GM23338 (cell line): ENCODE measurements around the gene EIF2S3B. TPM values are rescaled to one million over a fixed set of nuclear protein-coding genes. Genes with fewer than 3 reads are reported as not detected.

Source experiments
- ATAC-seq: fragments of 200-7000 bp; cut with Tn5 transposase; 3 replicates; pipeline ENCODE4 v1.9.1; 2020
- DNase-seq: peaks from one replicate; pipeline ENCODE4 v3.0.0-alpha.2; 2015; ENCODE audit warnings: low spot score
- H2AFZ ChIP-seq: fragments of 200-600 bp; sonication (generic); 2 replicates; pipeline ENCODE4 v1.8.0; 2016; ENCODE audit warnings: antibody characterized with exemption, mild to moderate bottlenecking, moderate library complexity
- H3F3A ChIP-seq: fragments of 200-600 bp; sonication (generic); replicated peaks from 2 replicates; pipeline ENCODE4 v1.8.0; 2017; ENCODE audit warnings: antibody characterized with exemption, mixed run types, low read depth
- H3K27ac ChIP-seq: fragments of 200-600 bp; sonication (generic); 2 replicates; pipeline ENCODE4 v1.6.1; 2016; ENCODE audit warnings: low read depth
- H3K27me3 ChIP-seq: fragments of 200-600 bp; sonication (generic); 2 replicates; pipeline ENCODE4 v1.8.0; 2016; ENCODE audit warnings: mild to moderate bottlenecking, mixed run types, moderate library complexity; ENCODE audit not compliant: insufficient read depth
- H3K36me3 ChIP-seq: fragments of 200-600 bp; sonication (generic); 2 replicates; pipeline ENCODE4 v1.8.0; 2016; ENCODE audit warnings: mild to moderate bottlenecking; ENCODE audit not compliant: insufficient read depth
- H3K4me1 ChIP-seq: fragments of 200-600 bp; sonication (generic); 2 replicates; pipeline ENCODE4 v1.8.0; 2016; ENCODE audit warnings: mild to moderate bottlenecking, moderate library complexity; ENCODE audit not compliant: insufficient read depth
- H3K4me2 ChIP-seq: fragments of 200-600 bp; sonication (generic); 2 replicates; pipeline ENCODE4 v1.7.1; 2017; ENCODE audit warnings: mixed run types
- H3K4me3 ChIP-seq: fragments of 200-600 bp; sonication (generic); 2 replicates; pipeline ENCODE4 v1.6.1; 2016; ENCODE audit warnings: mixed run types
- H3K79me2 ChIP-seq: fragments of 200-600 bp; sonication (generic); replicated peaks from 2 replicates; pipeline ENCODE4 v1.8.0; 2017; ENCODE audit warnings: mild to moderate bottlenecking; ENCODE audit not compliant: insufficient read depth
- H3K9me2 ChIP-seq: fragments of 200-600 bp; sonication (generic); 2 replicates; pipeline ENCODE4 v1.8.0; 2017; ENCODE audit not compliant: insufficient read depth
- H4K20me1 ChIP-seq: fragments of 200-600 bp; sonication (generic); replicated peaks from 2 replicates; pipeline ENCODE4 v1.8.0; 2017; ENCODE audit warnings: mild to moderate bottlenecking; ENCODE audit not compliant: insufficient read depth
- H3K27ac Mint-ChIP-seq: 2 replicates; pipeline ENCODE4 v1.8.0; 2020; ENCODE audit warnings: inconsistent platforms, mild to moderate bottlenecking, moderate library complexity, mixed read lengths
- H3K27me3 Mint-ChIP-seq: 3 replicates; pipeline ENCODE4 v1.8.0; 2022; ENCODE audit warnings: low read depth, mild to moderate bottlenecking, moderate library complexity, mixed read lengths, inconsistent platforms; ENCODE audit not compliant: insufficient read depth, poor library complexity
- H3K36me3 Mint-ChIP-seq: 3 replicates; pipeline ENCODE4 v1.8.0; 2021; ENCODE audit warnings: low read depth, mild to moderate bottlenecking, inconsistent platforms, moderate library complexity, mixed read lengths
- H3K4me1 Mint-ChIP-seq: 3 replicates; pipeline ENCODE4 v1.8.0; 2020; ENCODE audit warnings: mild to moderate bottlenecking, inconsistent platforms, mixed read lengths
- H3K4me3 Mint-ChIP-seq: 3 replicates; pipeline ENCODE4 v1.8.0; 2021; ENCODE audit warnings: moderate library complexity, mild to moderate bottlenecking, inconsistent platforms, mixed read lengths
- H3K9me3 Mint-ChIP-seq: 3 replicates; pipeline ENCODE4 v1.8.0; 2020; ENCODE audit warnings: moderate library complexity, mild to moderate bottlenecking, inconsistent platforms, mixed read lengths
- CREB1 ChIP-seq: fragments of 250-450 bp; sonication (Bioruptor Pico); IDR thresholded peaks from 2 replicates; pipeline ENCODE4 v1.5.0; 2020; ENCODE audit warnings: low read depth, mild to moderate bottlenecking, moderate library complexity
- EZH2 ChIP-seq: fragments of 200-600 bp; sonication (generic); IDR thresholded peaks from one replicate; pipeline ENCODE4 v1.8.0; 2017; ENCODE audit warnings: antibody characterized with exemption, mild to moderate bottlenecking, low read depth; ENCODE audit not compliant: unreplicated experiment
- EZH2phosphoT487 ChIP-seq: fragments of 200-600 bp; sonication (generic); IDR thresholded peaks from one replicate; pipeline ENCODE4 v1.8.1; 2018; ENCODE audit warnings: antibody characterized with exemption; ENCODE audit not compliant: unreplicated experiment
- JUNB ChIP-seq: IDR thresholded peaks from one replicate; pipeline ENCODE4 v1.6.1; 2016; ENCODE audit warnings: antibody characterized with exemption; ENCODE audit not compliant: unreplicated experiment
- NANOG ChIP-seq: IDR thresholded peaks from 2 replicates; pipeline ENCODE4 v1.6.1; 2016; ENCODE audit warnings: antibody characterized with exemption, borderline replicate concordance
- POLR2AphosphoS5 ChIP-seq: IDR thresholded peaks from 2 replicates; pipeline ENCODE4 v1.6.1; 2016; ENCODE audit warnings: antibody characterized with exemption, low read depth
- REST ChIP-seq: IDR thresholded peaks from one replicate; pipeline ENCODE4 v1.6.1; 2018; ENCODE audit warnings: antibody characterized with exemption; ENCODE audit not compliant: unreplicated experiment
- STAT1 ChIP-seq: IDR thresholded peaks from one replicate; pipeline ENCODE4 v1.6.1; 2016; ENCODE audit warnings: antibody characterized with exemption; ENCODE audit not compliant: unreplicated experiment
- ZNF114 ChIP-seq: fragments of 250-450 bp; sonication (Bioruptor Pico); IDR thresholded peaks from 2 replicates; pipeline ENCODE4 v1.5.0; 2020; ENCODE audit warnings: mild to moderate bottlenecking, moderate library complexity
- ZNF331 ChIP-seq: fragments of 250-450 bp; sonication (Bioruptor Pico); IDR thresholded peaks from 2 replicates; pipeline ENCODE4 v1.5.0; 2020; ENCODE audit warnings: low read depth, mild to moderate bottlenecking, moderate library complexity
- ZNF462 ChIP-seq: fragments of 250-450 bp; sonication (Bioruptor Pico); IDR thresholded peaks from 2 replicates; pipeline ENCODE4 v1.5.0; 2020; ENCODE audit warnings: mild to moderate bottlenecking, moderate library complexity
- polyA plus RNA-seq: library from polyadenylated mRNA; unstranded; fragments of >200 nt; fragmentation: Nextera tagmentation; extraction: Ambion mirVana; gene quantifications from 2 replicates; pipeline ENCODE4 v1.2.1, GENCODE V29; 2016
- total RNA-seq: library from RNA; depleted of rRNA; stranded (reverse); fragments of >200 nt; shearing (Covaris generic); gene quantifications from 2 replicates; pipeline ENCODE4 v1.2.3, GENCODE V29; 2014
- TF ChIP-seq, protein P1 (sequence below): IDR thresholded peaks from 2 replicates; pipeline ENCODE4 v1.6.1; 2016; ENCODE audit warnings: antibody characterized with exemption
- TF ChIP-seq, protein P2 (sequence below), 2 experiments: fragments of 200-600 bp in 1 of 2; sonication (generic) in 1 of 2; conservative IDR thresholded peaks; 2 replicates each; pipeline versions ENCODE4 v1.5.1 to v1.6.1; 2016 to 2017; ENCODE audit warnings: antibody characterized with exemption in 2 of 2, low read depth in 2 of 2, mild to moderate bottlenecking in 2 of 2, moderate library complexity in 1 of 2

The EIF2S3B gene
- total and polyA plus RNA-seq, 2 experiments from 2014 or later, result 0.24 to 10.8 TPM

GRCh38 chr12:10540776-10541205 is 35.1 kb downstream of the EIF2S3B start:
- no peak overlapping the region for H3K27ac ChIP-seq
- no peaks in the 10 kb centered on the region for H3K79me2 ChIP-seq
- TF ChIP-seq ZNF331 (CRISPR knock-in tag) (no peak), POLR2AphosphoS5 (no peak), CREB1 (no peak), STAT1 (no peak), EZH2 (no peak), ZNF462 (CRISPR knock-in tag) (no peak), REST (no peak), NANOG (no peak), EZH2phosphoT487 (no peak), JUNB (no peak), ZNF114 (CRISPR knock-in tag) (no peak)
- TF ChIP-seq, protein P1, sequence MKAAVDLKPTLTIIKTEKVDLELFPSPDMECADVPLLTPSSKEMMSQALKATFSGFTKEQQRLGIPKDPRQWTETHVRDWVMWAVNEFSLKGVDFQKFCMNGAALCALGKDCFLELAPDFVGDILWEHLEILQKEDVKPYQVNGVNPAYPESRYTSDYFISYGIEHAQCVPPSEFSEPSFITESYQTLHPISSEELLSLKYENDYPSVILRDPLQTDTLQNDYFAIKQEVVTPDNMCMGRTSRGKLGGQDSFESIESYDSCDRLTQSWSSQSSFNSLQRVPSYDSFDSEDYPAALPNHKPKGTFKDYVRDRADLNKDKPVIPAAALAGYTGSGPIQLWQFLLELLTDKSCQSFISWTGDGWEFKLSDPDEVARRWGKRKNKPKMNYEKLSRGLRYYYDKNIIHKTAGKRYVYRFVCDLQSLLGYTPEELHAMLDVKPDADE, result no peak
- TF ChIP-seq, protein P2, sequence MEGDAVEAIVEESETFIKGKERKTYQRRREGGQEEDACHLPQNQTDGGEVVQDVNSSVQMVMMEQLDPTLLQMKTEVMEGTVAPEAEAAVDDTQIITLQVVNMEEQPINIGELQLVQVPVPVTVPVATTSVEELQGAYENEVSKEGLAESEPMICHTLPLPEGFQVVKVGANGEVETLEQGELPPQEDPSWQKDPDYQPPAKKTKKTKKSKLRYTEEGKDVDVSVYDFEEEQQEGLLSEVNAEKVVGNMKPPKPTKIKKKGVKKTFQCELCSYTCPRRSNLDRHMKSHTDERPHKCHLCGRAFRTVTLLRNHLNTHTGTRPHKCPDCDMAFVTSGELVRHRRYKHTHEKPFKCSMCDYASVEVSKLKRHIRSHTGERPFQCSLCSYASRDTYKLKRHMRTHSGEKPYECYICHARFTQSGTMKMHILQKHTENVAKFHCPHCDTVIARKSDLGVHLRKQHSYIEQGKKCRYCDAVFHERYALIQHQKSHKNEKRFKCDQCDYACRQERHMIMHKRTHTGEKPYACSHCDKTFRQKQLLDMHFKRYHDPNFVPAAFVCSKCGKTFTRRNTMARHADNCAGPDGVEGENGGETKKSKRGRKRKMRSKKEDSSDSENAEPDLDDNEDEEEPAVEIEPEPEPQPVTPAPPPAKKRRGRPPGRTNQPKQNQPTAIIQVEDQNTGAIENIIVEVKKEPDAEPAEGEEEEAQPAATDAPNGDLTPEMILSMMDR (conservative IDR thresholded peaks at IDR 0.05; ENCODE audit: low read depth in 2 of 2), result no peak
- no peaks in the 10 kb centered on the region for H3K9me3 Mint-ChIP-seq
- DNase-seq (no peak), ATAC-seq (no peak)
- no peak overlapping the region for H3K27ac Mint-ChIP-seq
- no peaks in the 10 kb centered on the region for H3K27me3 ChIP-seq
- H3K4me1 Mint-ChIP-seq, result no peaks in the 10 kb centered on the region
- H3F3A ChIP-seq, result no peaks in the 10 kb centered on the region
- H2AFZ ChIP-seq, result peak overlapping the region; percentile 49; the same call in 1 of the 2 replicates
- H3K27me3 Mint-ChIP-seq, result no peaks in the 10 kb centered on the region
- H4K20me1 ChIP-seq, result no peaks in the 10 kb centered on the region
- H3K4me2 ChIP-seq, result no peak overlapping the region
- H3K9me2 ChIP-seq, result no peaks in the 10 kb centered on the region
- H3K36me3 ChIP-seq, result no peaks in the 10 kb centered on the region
- H3K4me3 ChIP-seq, result no peak overlapping the region
- no peaks in the 10 kb centered on the region for H3K36me3 Mint-ChIP-seq
- H3K4me3 Mint-ChIP-seq, result no peak overlapping the region
- no peaks in the 10 kb centered on the region for H3K4me1 ChIP-seq
